NCI-H774 (cell line): Measurements from ENCODE around the gene ORMDL3.
"Not testable (repeated sequence)": the region's sequence is repeated elsewhere in the genome, so short reads cannot be mapped to it uniquely, and the experiment has no call there.

Source experiments
- DNase-seq: peaks from one replicate; lab custom pipeline; 2025; lab: John Stamatoyannopoulos, UW

The ORMDL3 gene

DNA sequence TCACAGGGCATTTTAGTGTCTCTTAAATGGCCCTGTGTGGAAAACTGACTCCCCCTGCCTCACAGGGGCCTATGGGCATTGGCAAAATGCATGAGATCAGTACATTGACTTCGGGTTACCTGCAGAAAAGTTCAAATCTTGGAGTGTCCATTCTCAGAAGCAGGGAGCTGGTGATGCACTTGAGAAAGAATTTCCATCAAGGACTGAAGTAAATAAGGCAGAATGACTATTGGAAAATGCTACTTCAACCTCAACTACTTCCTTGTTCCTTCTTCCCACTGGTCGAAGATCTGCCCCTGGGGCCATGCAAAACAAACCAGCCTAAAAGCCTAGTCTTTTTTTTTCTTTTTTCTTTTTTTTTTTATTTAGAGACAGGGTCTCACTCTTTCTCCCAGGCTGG, 21.6 kb upstream of the ORMDL3 start:
- no peak for DNase-seq

DNA sequence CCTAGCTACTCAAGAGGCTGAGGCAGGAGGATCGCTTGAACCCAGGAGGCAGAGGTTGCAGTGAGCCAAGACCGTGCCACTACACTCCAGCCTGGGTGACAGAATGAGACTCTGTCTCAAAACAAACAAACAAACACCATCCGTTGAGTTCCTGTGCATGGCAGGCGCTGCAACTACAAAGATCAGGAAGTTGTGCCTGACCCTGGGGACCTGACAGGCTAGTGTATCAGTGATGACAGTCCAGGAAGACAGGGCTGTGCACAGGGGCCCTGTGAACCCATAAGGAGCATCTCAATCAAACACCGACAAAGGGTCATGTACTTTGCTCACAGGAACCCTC, 21.1 kb upstream of the ORMDL3 start:
- not testable (repeated sequence) for DNase-seq

DNA sequence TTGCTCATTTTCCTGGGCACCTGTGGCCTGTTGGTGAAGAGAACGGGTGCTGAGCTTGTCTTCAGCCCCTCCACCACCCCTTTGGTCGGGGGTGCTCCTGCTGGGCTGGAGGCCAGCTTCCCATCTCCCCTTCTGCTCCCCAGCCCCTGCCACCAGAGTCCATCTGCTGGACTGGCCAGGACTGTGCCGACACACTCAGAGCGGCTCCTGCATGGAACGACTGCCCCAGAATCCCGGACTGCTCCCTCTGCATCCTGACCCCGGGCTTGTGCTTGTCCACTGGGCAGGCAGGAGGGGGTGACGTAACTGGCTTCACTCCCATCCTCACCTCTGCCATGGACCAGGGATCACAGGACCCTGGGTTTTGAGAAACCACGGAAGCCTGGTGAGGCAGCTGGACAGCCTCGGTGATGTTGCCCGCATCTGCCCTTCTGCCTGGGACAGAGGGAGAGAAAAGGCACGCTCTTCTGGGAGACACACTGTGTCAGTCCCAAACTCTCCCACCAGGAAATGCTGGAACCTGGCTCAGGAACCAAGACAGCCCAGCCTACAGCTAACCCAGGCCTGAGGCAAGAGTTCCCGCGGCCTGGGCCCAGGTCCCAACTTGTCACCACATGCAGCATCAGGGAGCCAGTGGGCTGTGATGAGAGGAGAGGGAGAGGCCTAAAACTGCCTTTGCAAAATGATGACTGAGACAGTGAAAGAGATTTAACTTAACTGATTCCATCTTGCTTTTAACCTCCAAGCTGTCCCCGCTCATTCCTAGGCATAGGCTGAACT, 19.3 kb upstream of the ORMDL3 start:
- no peak for DNase-seq

DNA sequence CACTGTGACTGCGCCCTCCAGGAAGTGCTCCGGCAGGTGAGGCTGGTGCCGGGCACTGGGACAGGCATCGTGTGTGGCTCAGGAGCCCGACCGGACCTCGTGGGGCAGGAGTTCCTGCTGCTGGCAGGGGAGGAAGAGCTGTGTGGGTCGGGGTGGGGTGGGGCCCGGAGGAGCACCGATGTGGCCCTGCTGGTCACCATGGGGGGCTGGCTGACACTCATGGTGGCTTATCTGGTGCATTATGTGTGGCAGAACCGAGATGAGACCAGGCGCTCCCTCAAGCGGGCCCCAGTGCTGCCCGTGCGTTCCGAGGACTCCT, 17.0 kb upstream of the ORMDL3 start:
- DNase-seq, result no peak

DNA sequence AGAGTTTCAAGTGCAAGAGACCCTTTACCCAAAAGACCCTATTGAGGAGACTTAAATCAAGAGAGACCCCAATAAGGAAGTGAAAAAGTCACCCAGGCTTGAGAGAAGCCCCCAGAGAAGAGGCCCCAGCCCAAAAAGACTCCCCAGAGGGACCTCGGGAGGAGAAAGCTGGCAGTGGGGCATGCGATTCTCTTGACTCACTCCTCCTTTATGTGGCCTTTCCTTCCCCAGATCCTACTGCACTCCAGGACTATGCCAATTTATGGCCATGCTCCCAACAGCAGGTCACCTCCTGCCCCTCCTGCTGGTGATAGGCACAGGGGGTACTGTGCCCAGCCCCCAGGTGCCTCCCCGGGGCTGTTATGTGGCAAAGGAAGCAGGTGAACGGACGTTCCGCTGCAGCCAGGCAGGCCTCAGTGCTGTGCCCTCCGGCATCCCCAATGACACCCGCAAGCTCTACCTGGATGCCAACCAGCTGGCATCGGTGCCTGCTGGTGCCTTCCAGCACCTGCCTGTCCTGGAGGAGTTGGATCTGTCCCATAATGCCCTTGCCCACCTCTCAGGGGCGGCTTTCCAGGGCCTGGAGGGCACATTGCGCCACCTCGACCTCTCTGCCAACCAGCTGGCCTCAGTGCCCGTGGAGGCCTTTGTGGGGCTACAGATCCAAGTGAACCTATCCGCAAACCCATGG, 16.4 kb upstream of the ORMDL3 start:
- DNase-seq, result no peak

DNA sequence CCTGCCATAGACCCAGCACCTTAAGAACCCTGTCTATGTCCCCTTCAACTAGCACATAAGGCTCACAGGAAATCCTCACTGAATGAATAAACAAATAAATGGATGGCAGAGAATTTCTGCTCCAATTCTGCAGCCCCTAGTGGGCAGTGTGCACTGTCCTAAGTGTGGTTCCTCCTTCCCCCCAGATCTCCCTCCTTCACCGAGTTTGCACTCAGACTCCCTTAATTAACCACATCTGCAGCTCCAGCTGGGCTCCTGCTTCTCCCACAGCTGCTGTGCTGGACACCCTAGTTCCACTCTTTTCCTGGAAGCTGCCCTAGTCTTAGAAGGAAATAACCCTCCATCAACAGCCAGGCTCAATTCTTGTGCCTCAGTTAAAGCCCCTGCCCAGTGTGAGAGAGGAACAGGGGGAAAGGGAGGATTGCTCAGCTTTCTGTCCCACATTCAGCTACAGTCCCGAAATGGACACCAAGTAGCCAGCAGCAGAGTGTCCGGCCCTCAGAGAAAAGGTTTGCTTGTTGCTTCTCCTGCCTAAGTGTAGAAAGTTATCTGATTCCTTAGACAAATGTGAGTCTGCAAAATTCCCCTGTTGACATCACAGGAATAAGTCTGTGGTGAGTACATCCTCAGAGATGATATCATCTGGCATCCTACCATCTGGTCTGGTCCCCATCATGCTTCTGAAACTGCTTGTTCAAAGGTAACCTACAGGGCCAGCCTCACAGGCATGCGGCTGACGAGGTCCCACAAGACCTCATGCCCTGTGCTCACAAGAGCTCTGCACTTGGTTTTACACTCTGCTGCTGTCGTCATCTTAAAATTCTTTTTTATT, 12.4 kb upstream of the ORMDL3 start:
- no peak for DNase-seq

DNA sequence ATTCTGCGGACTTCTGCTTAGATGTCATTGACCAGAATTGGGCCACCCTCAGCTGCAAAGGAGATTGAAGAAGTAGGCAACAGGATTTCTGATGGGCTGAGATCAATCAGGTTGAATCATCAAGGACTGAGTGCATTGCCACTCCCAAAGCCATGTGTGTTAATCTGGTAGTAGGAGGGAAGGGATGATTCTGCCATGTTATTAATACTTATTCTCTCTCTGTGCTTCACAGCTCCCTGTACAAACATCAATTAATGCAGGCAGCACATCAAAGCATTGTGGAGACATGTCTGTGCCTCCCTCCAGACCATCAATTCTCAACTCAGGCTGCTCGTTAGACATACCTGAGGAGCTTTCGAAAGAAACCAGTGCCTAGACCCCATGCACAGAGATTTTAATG, 11.7 kb upstream of the ORMDL3 start:
- no peak for DNase-seq

DNA sequence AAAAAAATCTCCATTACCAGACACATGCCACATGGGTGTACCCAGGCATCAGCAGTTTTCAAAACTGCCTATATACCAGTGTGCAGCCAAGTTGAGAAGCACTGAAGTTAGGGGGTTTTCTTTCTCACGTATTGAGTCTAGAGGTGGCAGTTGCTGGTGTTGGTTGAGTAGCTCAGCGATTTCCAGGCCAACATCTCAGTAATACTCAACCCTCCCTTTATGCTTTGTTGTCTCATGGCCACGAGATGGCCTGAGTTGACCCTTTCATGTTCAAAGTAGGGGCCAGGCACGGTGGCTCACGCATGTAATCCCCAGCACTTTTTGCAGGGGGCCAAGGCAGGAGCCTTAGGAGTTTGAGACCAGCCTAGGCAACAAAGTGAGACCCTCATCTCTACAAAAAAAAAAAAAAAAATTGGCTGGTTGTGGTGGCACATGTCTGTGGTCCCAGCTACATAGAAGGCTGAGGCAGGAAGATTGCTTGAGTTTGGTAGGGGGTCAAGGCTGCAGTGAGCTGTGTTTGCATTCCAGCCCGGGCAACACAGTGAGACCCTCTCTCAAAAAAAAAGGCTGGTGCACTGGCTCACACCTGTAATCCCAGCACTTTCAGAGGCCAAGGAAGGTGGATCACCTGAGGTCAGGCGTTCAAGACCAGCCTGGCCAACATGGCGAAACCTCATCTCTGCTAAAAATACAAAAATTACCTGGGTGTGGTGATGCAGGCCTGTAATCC, 10.9 kb upstream of the ORMDL3 start:
- DNase-seq, result no peak

DNA sequence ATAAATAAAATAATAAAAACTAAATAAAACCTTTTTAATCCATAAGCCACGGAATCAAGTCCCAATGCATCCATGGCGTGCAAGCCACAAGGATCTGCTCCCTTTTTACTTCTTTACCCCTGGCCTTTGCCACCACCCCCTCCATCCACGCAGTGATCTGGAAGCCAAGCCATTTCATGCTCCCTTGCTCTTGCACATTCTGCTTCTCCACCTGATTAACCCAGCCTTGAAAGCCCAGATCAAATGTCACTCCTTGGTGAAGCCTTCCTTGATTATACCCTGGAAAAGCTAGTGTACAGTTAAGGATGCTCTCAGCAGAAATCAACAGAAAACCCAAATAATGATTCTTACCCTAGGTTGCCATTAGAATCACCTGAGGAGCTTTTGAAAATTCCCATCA, 10.0 kb upstream of the ORMDL3 start:
- no peak for DNase-seq

DNA sequence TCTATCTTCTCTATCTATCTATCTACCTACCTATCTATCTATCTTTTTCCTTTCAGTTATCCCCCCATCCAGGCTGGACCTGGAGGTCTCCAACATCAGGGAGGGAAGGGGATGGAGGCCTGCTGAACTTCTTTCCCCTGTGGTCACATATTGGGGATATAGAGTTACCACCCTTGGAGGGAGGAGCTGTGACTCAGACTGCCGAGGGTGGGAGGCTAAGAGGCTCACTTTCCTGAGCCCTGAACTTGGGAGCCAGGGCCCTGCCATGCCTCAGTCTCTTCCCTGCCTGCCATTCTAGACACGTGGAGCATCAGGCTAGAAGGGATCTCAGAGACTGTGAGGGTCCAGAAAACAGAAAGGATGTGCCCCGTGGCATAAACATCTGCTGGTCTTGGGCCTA, 8.5 kb upstream of the ORMDL3 start:
- no peak for DNase-seq

DNA sequence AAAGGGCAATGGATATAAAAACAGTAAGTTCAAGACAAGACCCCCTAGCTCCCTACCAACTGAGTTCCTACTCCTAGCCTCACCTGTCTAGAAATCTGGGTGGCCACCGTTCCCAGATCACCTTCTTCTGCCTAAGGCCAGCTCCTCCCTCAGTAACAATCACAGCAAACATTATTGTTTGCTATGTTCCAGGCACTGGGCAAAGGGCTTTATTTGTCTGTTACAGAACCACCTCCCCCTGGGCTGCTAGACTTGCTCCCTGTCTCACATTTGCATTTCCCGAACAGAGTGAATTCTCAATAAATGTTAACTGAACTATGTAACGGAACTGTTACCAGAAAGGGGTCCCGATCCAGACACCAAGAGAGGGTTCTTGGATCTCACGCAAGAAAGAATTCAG, 6.9 kb upstream of the ORMDL3 start:
- DNase-seq, result no peak

DNA sequence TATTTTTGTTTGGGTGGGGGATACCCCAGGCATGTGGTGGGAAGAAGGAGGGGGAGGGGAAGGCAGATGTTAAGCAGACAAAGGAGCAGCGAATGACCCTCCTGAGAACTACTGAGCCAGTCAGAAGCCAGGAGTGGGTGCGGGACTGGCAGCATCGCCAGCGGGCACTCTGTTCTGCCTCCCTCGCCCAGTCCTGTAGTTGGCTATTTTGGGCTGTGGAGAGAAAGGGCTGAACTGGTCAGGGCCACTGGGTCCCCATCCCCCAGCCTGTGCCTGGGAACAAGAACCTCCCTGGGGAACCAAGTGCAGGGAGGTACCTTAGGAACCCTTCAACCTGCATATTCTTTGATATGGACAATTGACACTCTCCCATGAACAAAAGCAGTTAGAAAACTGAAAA, 6.5 kb upstream of the ORMDL3 start:
- no peak for DNase-seq

DNA sequence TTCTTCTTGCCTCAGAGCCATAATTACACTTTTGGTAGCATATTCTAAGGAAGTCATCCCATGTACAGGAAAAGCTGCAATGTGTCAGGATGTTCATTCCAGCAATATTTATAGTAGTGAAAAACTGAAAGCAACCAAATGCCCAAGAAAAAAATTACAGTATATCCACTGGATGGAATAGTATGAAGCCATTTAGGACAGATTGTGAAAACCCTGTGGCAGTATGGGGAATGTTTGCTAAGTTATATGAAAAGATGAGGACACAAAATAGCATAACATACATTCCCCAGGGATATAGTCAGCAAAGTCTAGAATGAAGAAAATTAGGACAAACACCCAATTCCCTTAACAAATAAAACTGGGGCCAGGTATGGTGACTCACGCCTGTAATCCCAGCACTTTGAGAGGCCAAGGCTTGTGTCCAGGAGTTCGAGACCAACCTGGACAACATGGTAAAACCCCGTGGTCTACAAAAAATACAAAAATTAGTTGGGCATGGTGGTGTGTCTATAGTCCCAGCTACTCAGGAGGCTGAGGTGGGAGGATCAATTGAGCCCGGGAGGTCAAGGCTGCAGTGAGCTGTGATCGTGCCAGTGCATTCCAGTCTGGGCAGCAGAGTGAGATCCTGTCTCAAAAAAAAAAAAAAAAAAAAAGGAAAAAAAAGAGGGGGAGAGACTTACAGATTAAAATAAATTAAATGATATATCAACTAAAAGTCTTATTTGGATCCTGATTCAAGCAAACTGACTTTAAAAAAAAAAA, 2.4 kb upstream of the ORMDL3 start:
- DNase-seq, result no peak

DNA sequence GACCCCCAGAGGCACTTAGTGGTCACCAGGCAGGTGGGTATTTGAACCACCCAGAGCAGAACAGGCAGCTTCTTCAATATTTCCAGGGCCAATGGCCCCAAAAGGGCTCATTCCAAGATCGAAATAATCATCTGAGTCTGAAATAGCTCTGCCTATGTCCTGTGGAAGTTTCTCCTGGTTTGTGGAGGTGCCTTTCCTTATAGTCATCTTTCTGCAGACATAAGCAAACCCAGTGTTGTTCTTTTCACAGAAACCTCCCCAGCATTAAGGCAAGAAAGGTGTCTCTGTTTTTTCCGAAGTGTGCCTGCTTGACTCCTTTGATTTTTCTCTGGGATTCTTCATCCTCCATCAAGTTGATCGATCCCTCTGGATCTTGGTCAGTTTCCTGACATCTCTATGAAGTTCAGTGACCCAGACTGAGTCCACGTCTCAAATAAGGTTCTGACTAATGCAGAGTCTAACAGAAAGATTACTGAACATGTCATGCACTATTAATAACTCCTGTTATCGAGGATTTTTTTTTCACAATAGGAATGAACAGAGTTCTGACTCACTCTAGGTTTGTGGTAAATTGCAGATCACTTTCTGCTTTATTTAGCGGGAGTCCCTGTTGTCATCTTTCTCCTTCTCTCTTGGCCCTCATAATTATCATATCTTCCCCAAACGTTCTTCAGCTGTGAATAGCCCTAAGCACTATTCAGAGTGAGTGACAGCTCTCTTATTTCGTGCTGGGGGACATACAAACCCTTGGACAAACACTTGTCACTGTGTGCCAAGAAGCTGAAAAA, 1.7 kb upstream of the ORMDL3 start:
- no peak for DNase-seq

DNA sequence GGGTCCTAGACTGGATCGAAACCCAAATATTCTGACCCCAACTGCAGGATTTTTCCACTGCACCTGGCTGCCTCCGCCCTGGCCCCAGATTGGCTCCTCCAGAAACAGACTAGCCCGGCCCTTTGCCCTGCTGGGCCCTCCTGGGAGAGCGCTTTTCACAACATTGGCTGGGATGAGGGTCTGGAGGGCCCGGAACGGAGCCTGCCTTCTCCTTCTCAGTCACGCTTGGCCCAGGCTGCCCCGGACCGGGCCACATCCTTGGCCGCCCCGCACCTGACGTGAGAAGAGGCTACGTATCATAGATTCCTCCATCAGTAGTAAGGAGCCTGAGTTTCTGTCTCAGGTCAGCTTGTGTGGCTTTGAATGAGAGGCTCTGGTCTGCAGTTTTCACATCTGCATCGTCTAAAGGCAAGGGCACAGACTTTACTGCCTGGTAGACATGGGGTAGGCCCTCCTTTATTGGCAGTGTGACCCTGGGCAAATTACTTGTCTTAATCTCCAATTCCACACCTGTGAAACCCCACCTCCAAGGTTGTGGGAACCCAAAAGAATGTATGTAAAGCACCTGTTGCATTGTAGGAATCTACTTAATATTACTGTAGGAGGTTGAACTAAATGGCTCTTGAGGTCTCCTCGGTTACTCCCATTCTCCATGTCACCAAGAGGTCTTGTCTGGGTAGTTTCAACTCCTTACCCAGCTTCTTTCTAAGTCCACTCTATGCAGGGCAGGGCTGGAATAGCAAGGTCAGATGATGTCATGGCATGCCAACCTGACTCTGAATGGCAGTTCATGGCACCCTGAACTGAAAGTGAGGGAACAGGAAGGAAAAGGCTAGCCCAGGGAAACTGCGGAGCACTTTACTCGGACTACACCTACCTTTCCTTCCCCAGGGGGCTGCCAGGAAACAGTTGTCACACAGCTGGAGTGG, 792 bp upstream of the ORMDL3 start:
- DNase-seq, result no peak

DNA sequence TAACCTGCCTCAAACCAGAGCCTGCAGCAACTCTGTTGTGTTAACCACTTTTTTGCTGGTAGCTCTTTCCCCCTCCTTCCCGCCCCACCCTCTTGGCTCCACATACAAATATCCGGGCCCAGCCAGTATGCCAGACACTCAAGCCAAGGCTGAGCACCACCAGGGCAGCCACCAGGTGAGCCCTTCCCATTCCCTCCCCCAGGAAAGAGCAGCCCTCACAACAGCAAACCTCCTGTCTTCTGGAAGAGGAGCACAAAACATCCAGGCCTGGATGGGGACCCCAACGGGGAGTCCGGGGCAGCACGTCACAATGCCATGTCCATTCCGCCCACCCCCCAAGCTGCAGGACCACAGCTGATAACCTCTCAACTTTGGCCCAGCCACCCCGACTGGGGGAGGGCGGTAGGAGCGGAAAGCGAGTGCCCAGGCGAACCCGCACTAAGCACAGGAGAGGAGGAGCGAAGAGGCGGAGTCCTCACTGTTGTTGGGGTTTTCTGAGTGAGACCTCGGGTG, 757 bp downstream of the ORMDL3 start:
- DNase-seq, result no peak

DNA sequence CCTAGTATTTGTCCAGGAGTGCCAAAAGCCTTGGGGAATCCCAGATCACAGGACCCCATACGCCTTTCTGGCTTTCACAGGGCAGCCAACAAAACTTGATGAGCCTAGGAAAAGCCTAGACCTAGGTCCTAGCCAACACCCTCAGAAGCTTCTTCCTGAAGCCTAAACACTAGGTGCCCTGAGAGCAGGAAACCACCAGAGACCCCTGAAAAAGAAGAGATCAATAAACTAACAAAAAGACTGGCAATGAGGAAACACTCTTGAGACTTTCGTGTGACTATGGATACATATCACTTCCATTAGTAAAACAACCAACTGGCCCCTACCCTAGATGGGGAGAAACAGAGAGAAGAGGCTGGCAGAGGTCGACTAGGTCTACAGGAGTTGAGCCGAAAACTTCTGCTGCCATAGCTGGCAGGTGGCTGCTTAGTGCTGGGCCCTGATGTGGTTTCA, 1.2 kb downstream of the ORMDL3 start:
- no peak for DNase-seq

DNA sequence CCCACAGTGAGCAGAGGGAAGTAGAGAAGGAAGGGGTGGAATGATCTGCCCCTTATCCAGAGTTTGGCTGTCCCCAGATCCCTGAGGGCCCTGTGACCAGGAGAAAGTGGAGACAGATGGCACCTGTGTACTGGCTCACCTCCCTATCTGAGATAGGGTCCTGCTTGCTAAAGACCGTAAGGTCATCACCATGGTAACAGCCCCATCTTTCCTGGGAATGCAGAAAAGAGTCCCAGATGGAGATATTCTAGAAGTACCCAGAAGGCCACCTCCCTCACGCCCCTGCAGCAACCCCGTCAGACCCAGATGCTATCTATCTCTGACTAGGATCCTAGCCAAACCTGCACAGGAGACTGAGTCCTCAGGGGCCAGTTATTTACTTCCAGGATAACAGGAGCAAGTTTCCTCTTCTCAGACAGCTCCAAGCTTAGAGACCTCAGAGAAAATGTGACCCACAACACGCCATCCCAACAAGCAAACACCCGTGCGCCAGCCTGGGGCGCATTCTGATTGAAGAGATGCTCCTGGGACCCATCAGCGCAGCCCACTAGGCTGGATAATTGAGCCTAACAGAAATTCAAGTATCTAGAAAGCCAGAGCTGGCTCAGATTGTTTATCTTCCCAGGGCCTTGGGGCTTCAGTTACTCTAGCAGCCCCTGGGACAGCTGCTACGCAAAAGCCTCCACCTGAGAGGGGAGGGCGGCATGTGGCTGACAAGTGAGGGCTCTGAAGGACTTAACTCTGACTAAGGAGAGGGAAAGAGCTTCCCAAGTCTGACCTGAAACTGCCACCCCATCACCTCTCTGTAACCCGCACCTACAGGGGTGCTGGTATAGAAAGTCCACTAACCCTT, 1.9 kb downstream of the ORMDL3 start:
- DNase-seq, result no peak

DNA sequence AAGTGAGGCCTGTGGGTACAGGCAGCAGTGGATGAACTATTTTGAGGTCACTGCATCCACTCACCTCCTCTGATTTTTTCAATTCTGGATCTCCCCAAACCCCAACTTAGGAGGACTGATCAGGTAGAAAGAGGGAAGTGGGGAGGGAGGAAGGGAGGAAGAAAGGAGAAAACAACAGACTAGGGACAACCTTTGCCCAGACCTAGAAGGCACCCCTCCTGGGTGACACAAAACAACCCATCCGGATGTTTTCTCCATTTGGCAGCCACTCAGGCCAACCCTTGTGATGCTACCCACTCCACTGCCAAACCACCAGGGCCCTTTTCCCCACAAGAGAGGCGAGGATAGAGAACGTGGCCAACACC, 2.7 kb downstream of the ORMDL3 start:
- DNase-seq, result no peak
